A204.1 (cell line): ENCODE results near the gene SLC30A1.
"Not testable (repeated sequence)": the region's sequence is repeated elsewhere in the genome, so short reads cannot be mapped to it uniquely, and the experiment has no call there.

ENCODE experiments used
- FAIRE-seq: peaks from 2 replicates; lab custom pipeline; 2012; peaks lifted over from hg19 to GRCh38; lab: Jason Lieb, UNC

SLC30A1 gene, protein sequence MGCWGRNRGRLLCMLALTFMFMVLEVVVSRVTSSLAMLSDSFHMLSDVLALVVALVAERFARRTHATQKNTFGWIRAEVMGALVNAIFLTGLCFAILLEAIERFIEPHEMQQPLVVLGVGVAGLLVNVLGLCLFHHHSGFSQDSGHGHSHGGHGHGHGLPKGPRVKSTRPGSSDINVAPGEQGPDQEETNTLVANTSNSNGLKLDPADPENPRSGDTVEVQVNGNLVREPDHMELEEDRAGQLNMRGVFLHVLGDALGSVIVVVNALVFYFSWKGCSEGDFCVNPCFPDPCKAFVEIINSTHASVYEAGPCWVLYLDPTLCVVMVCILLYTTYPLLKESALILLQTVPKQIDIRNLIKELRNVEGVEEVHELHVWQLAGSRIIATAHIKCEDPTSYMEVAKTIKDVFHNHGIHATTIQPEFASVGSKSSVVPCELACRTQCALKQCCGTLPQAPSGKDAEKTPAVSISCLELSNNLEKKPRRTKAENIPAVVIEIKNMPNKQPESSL

DNA sequence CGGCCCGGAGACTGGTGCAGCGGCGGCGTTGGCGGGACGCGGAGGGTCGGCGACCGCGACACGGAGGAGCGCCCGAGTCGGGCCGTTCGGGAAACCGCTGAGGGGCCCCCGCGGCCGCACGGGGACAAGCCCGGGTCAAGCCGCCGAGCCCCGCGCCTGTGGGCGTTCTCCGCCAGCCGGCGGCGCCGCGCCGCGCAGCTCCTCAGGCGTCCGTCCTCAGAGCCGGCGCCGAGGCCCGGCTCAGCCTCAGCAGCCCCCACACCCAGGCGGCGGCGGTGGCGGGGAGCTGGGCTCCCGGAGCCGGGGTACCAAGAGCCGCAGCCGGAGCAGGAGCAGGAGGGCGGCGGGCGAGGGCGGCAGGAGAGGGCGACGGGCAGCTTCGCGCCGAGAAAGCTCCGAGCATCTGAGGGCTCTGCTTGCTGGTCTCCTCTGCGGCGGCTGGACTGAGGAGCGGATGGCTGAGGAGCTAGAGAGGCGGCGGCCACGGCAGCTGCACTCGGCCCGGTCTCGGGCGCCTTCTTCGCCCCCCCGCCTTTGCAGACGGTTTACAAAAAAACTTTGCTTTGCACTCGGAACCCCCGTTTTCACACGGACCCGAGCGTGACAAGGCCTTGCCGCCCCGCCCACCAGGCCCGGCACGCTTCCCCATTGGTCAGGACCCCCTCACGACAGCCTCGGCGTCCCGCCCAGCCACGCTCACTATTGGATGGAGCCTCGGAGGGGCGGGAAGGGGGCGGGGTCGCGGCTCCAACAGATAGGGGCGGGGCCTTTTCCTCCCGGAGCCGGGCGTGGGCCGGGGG, at the start of gene SLC30A1:
Gene SLC30A1 (minus strand): TSS at position 522 of the 800 bp plus-strand sequence. CDS start 549 bp downstream, outside the sequence.
- peak; percentile 62 for FAIRE-seq

DNA sequence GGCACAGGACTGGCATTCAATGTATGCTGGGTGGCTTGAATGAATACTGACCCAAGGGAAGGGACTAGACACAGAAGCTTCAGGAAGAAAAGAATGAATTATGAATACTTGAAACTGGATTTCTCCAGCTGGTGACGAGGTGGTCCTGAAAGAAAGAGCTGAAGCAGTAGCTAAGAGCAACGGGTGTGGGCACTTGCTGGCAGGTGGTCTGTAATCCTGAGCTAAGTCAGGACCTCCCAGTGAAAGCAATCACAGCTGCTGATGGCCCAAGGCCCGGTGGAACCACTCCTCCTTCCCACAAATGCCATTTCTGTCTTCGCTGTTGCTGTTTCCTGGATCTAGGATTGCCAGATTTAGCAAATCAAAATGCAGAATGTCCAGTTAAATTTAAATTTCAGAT, 49.5 kb upstream of the SLC30A1 start:
- no peak for FAIRE-seq

- no peak for FAIRE-seq
These were observed 48.3 kb upstream of the SLC30A1 start for GRCh38 chr1:211627259-211627658.

DNA sequence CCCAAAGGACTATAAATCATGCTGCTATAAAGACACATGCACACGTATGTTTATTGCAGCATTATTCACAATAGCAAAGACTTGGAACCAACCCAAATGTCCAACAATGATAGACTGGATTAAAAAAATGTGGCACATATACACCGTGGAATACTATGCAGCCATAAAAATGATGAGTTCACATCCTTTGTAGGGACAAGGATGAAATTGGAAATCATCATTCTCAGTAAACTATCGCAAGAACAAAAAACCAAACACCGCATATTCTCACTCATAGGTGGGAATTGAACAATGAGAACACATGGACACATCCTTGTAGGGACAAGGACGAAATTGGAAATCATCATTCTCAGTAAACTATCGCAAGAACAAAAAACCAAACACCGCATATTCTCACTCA, 46.9 kb upstream of the SLC30A1 start:
- FAIRE-seq, result not testable (repeated sequence)

DNA sequence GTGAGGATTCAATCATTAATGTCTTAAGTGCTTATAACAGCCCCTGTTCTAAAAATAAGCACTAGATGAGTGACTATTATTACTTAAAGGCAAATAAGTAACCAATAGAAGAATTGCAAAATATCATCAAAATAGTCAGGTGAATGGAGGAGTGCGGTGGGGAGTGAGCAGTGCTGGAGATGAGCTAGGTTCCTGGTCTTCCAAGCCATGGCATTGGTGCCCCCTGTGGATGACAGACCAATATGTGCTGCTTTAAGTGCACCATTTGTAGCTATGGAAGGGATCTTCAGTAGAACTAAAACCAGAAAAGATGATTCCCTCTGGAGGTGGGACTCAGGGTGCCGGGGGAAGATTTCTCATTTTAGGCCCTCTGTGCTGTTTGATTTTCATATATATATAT, 46.1 kb upstream of the SLC30A1 start:
- no peak for FAIRE-seq

DNA sequence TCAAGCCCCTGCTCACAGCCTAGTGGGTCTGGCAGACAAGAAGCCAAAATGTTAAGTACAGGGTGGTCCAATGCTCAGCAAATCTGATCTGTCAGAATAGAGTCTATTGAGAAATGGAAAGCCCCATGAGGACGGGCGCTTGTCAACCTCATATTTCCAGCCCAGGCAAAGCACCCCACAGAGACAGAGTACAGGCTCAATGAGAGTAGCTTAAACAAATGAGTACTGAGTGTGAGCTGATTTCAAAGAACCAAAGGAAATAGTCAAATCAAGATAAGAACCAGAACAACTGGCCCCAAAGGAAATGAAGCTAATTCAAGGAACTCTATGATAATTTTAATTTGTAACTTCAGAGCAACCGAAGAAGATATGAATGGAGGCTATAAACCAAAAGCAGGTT, 44.6 kb upstream of the SLC30A1 start:
- FAIRE-seq, result no peak

GRCh38 chr1:211621447-211622198, 42.7 kb upstream of the SLC30A1 start:
- FAIRE-seq, result no peak

GRCh38 chr1:211620097-211620496, 41.1 kb upstream of the SLC30A1 start:
- no peak for FAIRE-seq

DNA sequence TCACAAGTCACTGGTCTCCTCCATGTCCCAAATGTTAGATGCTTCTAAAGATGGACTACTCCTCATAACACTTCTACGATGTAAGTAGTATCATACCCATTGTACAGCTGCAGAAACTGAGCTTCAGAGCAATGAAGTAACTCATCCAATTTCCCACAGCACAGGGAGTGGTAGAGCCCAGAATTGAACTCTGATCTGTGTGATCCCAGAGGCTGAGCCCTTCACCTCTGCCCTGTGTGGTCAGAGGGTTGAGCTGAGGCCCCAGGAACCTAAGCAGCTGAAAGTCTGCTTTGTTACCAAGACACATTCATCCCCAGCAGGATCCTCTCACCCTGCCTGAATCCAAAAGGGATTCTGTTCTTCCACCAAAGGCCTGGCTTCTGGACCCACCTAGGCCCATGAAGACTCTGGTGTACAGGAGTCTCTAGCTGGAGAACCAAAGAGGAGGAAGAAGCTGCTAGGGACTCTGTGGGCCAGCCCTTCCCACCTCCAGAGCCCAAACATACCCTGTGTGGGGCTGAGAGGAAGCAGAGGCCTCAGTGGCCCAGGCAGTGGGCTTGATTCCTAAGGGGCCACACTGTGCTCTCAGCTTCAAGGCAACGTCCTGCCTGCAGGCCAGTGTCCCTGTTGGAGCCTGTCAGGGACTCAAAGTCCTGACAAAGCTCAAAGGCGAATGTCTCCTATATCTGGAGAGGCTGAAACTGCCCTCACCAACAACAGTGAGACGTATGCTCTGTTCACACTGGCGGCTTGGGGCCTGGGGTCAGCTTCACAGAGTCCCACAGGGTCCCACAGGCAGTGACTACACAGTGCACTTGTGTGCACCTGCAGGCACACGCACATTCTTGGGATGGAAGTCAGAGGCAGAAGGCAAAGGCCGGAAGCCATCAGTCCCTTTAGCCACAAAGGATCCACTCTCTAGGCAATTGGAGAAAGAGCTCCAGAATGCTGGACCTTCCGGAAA, 40.4 kb upstream of the SLC30A1 start:
- no peak for FAIRE-seq

- FAIRE-seq, result no peak
These were observed 38.0 kb upstream of the SLC30A1 start for GRCh38 chr1:211616965-211617297.

GRCh38 chr1:211616231-211616964, 37.4 kb upstream of the SLC30A1 start:
- FAIRE-seq, result no peak

- no peak for FAIRE-seq
These were observed 35.7 kb upstream of the SLC30A1 start for GRCh38 chr1:211614615-211615014.

DNA sequence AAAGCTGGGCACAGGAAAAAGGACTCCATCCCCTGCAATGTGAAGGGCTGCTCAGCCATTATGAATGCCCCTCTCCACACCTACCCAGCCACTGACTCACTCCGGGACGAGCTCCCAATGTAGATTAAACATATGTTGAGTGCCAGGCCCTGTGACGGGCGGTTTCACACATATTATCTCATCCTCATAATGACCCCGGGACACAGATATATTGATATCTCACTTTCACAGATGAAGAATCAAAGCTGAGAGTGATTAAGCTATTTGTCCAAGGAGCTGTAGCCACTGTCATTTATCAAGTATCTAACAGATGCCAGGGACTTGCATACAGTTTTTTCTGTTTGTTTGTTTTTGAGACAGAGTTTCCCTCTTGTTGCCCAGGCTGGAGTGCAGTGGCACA, 35.0 kb upstream of the SLC30A1 start:
- FAIRE-seq, result no peak

DNA sequence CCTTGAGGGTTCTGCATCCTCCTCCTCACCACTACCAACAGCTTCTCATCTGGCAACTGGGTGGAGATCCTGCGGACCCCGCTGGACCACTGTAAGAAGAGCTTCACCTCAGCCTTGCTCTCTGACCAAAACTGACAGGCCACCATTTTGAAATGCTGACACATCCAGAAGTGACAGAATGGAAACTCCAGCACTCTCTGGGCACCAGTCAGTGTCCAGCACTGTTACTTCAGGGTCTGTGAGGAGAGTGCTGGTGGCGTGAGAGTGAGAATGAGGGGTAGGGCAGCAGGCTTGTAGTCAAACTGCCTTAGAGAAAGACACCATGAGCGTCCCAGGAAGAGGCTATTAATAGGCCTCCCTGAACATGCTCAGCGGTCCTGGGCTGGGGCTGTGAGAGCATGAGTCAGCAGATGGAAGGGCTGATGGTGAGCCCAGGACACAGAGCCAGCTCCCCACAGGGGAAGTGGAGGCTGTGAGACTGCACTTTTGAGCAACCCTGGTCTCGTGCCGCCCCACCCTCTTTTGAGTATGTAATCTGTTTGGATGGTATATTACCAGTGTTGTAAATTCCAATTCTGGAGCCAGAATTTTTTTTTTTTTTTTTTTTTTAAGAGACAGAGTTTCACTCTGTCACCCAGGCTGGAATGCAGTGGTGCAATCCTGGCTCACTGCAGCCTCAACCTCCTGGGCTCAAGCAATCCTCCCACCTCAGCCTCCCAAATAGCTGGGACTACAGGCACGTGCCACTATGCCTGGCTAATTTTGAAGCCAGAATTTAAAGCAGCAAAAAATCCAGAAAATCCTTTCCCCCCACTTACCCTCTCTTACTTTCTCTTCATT, 34.4 kb upstream of the SLC30A1 start:
- FAIRE-seq, result no peak

DNA sequence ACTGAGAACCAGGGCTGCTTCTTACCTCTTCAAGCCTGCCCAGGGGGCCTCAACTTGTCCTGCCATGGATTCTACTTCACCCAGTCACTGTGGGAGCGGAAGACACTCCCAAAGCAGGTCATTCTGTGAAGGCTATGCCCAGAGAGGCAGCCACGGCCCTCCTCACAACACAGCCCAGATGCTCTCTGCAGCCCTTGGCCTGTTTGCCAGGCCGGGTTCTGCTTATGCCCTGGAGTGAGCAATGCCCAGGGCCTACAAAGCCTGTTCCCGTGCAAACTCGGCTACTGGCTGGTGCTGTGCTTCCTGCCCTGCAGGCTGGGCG, 33.8 kb upstream of the SLC30A1 start:
- no peak for FAIRE-seq

DNA sequence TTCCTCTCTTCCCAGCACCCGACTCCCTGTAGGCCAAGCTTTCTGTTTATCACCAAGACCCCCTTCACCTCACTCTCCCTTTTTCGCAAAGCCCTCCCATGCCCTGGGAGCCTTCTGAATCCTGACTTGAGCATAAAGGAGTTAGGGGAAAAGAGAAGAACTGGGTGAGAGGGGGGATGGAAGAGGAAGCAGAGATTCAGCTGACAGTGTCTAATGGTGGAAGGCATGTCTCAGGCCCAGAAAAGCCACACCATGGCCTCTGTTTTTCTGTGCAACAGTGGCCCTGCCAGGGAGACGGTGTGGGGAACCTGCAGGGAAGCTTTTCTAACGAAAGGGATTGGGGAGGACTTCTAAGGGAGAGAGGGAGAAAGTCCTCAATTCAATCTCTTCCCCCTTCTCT, 32.9 kb upstream of the SLC30A1 start:
- no peak for FAIRE-seq

DNA sequence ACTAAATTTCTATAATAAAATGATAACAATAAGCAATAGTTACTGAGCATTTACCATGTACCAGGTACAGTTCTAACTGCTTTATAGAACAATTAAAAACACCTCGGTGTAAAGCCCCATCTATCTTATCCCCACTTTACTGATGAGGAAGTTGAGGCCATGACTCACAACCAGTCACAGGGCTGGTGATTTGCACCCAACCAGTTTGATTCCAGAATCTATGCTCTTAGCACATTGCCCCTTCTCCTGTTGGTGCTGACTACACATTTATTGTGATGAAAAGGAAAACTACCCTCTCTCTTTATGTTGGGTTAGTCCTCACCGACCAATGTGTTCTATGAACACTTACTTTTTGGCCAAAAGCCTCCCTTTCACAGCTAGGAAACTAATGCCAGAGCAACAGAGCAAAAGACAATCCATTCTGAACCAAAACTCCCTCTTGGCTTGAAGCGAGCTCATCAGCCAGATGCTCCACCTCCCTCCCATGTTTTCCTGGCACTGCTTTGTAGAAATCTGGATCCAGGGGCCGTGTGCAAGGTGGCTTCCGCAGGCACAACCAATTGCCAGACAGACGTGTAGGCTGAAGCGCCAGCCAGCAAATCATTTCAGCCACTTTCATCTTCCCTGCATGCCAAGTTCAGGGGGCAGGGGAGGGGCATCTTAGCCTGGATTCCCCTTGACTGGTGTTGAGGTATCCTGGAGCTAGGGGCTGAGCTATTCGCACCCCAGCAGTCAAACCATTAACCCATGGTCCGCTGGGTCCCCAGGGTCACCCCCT, 32.0 kb upstream of the SLC30A1 start:
- no peak for FAIRE-seq

GRCh38 chr1:211609120-211610024, 30.4 kb upstream of the SLC30A1 start:
- no peak for FAIRE-seq
